Transverse colon (tissue), 3 donors: ENCODE results near the gene FBXL17.

Source experiments
- POLR2A ChIP-seq: fragments of 450-650 bp; IDR thresholded peaks from one replicate; pipeline ENCODE4 v1.6.1; 2016; ENCODE audit warnings: antibody characterized with exemption, mild to moderate bottlenecking, moderate library complexity
- TF ChIP-seq, protein P1 (sequence below), 5 experiments: fragments of 200-600 bp in 3 of 5; fragments of 450-650 bp in 2 of 5; sonication (generic) in 3 of 5; IDR thresholded peaks; 1 replicate in 2 of 5; 2 replicates in 3 of 5; pipeline ENCODE4 v1.5.1; 2016 to 2017; ENCODE audit warnings: antibody characterized with exemption in 5 of 5, inconsistent platforms in 3 of 5, mild to moderate bottlenecking in 2 of 5, moderate library complexity in 1 of 5

- TF ChIP-seq, protein P1, sequence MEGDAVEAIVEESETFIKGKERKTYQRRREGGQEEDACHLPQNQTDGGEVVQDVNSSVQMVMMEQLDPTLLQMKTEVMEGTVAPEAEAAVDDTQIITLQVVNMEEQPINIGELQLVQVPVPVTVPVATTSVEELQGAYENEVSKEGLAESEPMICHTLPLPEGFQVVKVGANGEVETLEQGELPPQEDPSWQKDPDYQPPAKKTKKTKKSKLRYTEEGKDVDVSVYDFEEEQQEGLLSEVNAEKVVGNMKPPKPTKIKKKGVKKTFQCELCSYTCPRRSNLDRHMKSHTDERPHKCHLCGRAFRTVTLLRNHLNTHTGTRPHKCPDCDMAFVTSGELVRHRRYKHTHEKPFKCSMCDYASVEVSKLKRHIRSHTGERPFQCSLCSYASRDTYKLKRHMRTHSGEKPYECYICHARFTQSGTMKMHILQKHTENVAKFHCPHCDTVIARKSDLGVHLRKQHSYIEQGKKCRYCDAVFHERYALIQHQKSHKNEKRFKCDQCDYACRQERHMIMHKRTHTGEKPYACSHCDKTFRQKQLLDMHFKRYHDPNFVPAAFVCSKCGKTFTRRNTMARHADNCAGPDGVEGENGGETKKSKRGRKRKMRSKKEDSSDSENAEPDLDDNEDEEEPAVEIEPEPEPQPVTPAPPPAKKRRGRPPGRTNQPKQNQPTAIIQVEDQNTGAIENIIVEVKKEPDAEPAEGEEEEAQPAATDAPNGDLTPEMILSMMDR (IDR thresholded peaks at IDR 0.05), result no peak
- no peak for TF ChIP-seq POLR2A
Measured at GRCh38 chr5:108101821-108102220, 280.1 kb downstream of the FBXL17 start.
